HG03469 (cell line): ENCODE measurements around the gene MELTF.

ENCODE experiments used
- ATAC-seq: cut with Tn5 transposase; IDR thresholded peaks from one replicate; pipeline ENCODE4 v1.9.1; 2021; ENCODE audit warnings: mild to moderate bottlenecking, moderate library complexity, moderate number of reproducible peaks; ENCODE audit not compliant: unreplicated experiment

Gene MELTF

DNA sequence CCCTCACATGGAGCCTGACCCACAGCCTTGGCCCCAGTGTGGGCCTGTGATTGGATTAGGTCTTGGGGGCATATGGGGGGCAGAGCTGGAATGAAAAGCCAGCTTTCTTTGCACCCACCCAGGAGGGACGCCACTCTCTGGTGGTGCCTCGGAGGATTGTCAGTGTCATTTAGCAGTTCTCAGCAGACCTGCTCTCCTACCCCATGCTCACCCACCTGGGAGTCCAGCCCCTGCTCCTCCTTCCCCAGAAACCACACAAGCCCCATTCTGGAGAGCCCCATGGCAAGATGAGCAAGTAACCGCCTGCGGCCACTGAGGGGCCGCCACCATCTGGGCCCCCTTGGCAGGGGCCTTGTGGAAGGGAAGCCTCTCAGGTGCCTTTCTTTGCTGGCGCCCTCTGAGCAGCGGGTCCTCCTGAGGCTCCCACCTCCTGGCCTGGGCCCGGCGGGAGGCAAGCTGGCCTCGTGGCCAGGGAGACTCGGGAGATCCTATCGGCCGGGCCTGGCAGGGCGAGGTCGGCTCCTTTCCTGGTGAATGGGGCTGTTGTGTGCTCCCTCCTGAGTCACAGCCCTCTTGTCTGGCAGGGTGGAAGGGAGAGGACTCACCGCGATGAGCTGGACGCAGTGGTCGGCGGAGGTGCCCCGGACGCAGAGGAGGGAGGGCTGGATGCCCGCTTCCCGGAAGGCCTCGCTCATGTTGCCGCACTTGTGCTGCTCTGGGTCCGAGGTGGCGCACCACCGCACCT, 2.3 kb downstream of the MELTF start:
- no peak for ATAC-seq

DNA sequence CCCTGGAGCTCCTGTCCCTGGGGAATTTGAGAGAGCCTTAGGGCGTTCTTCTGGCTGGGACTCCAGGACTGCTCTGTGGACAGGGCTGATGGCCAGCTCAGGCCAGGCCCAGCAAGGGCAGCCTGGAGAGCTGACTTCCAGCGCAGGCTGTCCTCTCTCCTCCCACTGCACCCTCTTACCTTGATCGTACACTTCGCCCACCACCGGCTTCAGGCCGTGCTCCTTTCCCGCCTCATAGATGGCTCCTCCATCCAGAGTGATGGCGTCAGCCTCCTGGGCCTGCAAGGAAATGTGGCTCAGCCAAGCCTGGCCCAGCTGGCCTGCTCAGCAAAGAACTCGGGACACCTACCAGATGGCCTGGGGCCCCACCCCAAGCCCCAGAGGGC, 3.1 kb downstream of the MELTF start:
- ATAC-seq: no peak

DNA sequence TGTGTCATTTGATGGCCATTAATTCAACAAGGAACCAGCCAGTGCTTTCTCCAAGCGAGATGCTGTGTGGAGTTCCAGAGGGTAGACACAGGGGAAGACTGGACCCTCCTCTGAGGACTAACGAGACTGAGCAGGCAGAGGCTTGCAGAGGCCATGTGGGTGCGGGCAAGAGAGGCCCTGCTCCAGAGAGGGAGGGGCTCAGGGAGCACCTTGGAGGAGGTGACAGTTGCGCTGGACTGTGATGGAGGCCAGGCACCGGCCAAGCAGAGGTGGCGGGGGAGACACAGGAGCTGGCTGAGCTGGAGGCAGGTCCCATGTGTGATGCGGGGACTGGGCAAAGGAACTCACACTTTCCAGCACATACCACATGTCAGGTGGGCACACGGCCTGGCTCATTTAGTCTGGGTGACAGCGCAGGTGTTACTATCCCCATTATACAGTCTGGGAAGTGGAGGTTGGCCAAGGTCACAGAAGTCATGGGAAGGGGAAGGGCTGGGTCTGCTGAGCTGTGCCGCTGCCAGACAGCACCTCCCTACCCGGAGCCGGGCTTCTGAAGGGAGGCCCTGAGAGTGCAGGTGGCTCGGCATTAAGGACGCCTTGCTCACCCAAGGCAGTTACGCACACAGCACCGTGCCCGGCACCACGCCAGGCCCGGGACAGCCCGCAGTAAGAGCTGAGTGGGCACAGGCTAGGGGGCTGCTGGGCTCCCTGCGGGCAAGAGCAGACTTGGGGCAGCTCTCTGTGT, 3.7 kb downstream of the MELTF start:
- ATAC-seq: no peak

DNA sequence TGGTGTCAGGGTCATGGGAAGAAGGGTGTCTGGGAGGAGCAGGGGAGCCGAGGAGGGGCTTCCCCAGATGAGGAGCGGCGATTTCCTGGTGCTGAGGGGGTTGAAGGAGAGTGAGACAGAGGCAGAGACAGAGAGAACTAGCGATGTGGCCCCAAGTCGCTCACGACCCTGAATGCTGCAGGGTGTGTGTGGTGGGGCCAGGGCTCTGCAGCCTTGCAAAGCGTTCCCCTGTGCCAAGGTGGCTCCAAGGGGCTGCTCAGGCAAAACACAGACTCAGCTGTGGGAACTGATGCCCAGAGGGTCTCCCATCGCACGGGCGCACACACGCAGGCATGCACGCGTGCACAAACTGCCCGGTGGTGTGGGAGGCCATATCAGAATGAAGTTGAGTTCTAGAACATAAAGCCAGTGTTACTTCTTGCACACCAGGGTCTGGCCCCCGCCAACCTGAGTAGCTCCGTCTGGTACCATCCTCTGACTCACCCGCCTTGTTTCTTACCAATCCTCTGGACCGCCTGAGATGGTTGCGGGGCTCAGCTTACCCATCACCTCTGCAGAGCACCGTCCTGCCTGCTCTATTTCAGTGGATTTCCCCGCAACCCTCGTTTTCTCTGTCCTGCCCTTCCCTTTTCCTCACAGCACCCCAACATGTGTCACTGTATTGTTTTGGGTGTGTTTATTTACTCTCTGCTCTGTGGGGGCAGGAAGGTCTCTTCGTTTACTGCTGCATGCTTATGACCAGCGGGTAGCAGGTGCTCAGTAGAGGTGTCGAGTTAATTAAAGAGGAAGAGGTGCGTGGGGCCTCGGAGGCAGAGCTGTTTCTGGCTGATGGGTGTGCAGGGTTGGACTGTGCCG, 4.5 kb downstream of the MELTF start:
- no peak for ATAC-seq

DNA sequence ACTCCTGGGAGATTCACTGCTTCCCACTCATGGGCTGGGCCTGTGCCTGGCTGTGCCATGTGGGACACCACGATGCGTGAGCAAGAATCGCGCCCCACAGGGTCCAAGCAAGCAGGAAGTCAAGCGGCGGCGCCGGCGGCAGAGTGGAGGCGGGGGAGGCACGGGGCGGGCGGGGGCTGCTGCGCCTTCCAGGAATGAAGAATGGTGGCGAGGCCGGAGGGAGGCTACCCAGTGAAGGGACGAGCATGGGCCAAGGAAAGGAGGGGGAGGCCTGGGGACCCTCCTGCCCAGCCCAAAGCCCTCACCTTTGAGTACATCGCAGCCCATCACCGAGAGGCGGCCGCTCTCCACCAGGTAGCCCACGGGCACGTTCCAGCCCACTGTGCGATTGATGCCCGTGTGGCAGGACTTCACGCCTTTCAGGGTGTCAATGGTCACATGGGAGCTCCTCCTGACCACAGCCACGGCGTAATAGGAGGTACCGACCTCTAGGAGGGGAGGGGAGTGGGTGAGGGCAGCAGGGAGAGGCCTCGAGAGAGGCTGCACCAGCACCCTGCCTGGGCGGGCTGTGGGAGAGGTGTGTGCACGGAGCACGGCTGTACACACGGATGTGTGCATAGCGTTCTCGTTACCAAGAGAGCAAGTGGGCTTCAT, 5.5 kb downstream of the MELTF start:
- no peak for ATAC-seq

DNA sequence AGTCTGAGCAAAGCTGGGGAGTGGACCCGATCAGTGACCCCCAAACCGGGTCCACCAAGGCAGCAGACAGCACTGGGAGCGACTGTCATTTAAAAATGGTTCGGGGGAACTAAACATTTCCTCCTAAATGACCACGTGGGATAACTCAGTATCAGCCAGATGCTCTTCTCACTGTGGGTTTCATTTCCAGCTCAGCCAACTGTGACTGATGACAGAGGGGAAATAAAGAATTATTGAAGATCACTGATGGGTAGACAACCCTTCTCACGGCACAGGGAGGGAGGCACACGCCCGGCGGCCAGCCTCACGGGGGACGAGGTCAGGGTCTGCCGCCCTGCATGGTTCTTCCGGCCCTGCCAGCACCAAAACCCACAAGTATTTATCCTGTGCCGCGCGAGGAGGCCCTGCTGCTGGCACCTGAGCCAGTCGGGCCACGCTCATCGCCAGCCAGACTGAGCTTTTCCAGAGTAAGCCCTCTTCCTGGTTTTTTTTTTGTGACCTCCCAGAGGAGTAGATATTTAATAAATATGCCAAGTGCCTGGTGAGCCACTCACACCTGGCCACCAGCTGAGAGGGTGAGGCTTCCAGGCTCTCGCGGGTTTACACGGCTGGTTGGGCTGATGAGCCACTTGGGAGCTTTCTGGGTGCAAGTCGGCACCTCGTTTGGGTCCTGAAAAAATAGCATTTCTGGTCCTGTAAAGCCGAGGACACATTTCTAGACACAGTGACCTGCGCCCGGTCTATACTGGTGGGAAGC, 6.2 kb downstream of the MELTF start:
- ATAC-seq: peak; percentile 61

DNA sequence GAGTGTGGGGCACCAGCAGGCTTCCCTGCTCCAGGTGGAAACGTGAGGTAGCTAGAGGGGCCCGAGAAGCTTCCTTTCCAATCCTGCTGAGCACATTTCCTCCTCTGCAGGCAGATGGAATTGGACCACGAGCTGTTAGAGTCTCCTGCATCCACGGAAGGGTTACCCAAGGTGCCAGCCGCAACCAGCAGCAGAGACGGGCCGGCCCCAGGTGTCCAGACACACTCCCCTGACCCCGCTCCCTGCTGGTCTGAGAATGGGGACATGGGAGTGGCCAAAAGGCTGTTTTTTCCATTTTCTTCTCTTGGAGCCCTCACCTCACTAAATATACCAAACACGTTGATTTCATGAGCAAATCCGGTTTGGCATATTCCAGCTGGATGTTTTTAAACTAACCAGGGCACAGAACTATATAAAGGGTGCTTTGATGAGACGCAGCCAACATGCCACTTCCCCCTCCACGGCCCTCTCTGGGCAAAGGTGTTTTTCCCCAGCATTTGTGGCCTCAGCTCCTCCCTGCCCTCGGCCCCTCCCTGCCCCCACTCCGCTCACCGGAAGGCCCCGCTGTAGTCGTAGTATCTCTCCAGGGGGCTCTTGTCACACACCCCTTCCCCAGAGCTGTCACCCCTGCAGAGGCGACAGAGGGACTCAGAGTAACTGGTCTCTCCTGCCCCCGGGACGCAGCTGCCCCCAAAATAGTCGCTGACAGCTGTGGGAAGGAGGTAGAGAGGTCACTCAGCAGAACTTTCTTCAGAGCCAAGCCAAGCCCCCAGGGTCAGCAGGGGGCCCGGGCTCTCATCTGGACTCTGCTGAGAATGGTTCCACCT, 7.0 kb downstream of the MELTF start:
- ATAC-seq: no peak

DNA sequence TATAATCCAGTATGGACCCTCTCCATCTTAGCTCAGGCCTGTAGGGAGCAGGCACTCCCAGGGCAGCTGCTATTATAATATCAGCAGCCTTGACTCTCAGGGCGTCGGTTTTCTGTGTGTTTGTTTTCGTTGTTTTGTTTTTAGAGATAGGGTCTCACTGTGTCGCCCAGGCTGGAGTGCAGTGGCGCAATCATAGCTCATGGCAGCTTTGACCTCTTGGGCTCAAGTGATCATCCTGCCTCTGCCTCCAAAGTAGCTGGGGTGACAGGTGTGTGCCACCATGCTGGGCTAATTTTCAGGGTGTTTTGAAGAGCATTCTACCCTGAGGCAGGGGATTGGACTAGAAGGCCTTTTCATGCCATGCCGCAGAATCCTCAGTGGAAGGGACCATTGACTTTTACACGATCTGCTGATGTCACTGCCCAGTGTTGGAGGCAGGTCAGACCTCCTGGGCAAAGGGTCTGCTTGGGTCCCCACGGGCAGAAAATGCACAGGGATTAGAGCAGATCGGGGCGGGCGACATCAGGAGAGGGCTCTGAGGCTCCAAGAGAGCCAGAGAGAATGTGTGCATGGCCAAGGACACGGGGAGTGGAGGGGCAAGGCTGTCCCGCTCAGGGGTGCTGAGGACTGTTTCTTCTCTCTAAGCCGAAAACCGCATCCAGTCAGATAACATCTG, 7.8 kb downstream of the MELTF start:
- no peak for ATAC-seq

DNA sequence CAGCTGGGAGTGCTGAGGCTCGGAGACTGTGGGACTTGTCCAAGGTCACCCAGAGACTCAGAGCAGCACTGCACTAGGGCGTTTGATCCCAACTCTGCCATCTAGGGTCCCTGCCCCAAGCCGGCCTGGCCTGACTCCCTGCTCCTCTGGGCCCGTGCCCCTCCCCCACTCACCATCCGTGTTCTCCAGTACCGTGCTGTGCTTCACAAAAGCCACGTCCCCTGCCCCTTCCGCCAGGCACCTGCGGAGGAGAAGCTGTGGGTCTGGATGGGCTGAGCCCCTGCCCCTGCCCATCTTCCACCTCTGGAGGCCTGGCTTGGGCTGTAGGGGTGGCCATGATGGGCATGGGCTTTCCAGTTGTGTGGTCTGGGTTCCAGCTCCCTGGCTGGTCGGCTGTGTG, 8.4 kb downstream of the MELTF start:
- no peak for ATAC-seq

DNA sequence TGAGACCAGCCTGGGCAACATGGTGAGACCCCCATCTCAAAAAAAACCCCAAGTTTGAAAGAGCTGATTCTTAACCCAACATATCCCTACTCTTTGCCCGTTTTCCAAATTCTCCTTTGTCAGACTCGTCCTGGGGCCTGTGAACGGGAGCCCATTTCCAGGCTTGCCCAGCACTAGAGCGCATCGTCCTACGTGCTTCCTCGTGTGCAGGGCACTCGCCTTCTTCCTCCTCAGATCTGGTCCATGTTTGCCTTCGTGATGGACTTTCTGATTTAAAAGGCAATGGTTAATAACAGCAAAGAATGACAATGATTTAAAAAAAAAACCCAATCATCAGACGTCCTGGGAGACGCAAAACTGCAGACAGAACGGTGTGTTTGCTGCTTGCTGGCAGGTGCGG, 10.1 kb downstream of the MELTF start:
- no peak for ATAC-seq

DNA sequence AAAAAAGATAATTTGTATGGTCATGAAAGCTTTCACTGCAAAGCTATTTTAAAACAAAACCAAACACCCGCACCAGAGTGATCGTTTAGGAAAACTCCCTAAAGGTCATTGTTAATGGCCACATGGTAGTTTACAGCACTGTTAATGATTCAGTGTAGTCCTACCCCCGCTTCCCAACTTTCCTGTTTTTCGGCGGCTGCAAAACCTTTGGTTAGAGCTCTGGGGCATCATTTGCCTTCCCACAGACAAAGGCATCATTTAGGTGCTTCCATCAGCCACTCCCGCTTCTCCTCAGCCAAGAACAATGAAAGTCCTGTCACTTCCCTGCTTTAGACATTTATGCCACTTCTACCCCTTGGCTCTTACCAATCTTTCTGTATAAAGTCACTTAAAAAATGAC, 10.6 kb downstream of the MELTF start:
- no peak for ATAC-seq

DNA sequence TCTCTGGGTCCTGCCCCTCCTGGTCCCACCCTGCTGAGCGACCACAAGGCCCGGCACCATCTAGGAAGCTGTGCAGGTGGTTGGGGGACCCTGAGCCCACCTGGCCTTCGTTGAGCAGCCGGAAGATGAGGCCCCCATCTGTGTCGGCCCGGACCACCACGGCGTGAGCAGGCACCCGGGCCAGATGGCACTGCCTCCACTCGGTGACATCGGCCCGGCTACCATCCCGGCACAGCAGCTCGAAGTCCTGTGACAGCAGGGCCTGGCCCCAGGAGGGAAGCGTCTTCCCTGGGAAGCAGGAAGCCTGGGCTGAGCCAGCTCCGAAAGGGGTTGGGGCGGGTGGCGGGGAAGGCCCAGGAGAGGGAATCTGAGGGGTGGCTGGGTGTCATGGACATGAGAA, 12.6 kb downstream of the MELTF start:
- ATAC-seq: no peak

DNA sequence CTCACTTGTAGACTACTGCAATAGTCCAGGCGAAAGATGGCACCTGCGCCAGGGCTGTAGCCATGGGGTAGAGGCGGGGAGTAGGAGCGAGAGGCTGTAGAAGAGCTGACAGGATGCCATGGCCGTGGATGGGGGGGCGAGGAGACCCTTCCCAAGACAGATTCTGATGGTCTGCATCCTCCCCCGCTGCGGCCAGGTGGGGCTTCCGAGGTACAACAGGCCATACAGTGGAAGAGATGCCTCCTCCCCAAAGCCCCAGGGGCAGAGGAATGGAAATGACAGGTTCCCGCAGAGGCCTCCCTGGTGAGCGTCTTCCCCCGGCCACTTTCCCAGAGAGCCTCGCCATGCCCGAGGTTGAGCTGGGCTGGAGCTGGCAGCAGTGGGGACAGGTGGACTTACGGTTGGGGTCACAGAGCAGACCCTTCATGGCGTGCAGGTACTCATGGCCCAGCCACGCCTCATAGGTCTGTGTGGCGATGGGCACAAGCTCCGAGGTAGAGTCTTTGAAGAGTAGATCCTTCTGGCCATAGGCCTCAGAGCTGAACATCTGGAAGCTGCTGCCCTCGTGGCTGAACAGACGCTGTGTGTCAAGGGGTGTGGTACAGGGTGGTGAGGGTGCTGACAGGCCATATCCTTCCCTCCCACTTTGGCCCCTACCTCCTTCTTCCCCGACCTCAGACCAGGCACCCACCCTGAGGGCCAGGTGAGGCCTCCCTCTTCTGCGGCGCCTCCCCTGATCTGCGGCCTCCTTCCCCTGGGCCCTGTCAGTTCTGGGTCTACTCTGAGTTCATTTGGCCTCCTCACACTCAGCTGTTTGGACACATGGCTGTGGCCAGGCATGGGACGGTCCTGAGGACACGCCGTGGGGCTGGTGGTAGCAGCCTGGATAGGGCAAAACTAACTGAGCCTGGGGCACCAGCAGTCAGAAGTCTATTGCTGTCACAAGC, 13.6 kb downstream of the MELTF start:
- ATAC-seq: no peak

DNA sequence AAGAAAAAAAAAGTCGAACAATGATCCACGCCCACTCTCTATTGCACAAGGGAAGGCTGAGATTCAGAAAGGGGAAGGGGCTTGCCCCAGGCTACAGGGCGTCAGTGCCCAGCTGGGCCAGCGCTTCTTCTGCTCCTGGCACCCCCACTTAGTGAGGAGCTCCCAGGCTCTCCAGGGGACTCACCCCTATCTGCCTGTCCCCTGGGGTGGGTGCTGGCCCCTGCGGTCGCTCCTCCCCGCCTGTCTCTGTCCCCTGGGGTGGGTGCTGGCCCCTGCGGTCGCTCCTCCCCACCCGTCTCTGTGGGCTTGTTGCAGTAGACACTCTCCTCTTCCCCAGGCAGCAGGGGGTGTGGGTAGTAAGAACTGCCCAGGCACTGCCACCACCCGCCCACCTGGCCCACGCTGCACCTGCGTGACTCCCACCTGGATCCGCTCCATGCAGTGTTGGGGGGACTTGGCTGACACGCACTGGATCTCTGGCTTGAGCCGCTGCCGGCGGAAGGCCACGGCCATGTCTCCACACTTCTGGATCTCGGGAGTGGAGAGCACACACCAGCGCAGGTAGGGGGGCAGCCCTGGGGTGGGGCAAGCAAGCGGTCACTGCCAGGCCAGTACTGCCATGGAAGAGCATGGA, 14.6 kb downstream of the MELTF start:
- no peak for ATAC-seq

DNA sequence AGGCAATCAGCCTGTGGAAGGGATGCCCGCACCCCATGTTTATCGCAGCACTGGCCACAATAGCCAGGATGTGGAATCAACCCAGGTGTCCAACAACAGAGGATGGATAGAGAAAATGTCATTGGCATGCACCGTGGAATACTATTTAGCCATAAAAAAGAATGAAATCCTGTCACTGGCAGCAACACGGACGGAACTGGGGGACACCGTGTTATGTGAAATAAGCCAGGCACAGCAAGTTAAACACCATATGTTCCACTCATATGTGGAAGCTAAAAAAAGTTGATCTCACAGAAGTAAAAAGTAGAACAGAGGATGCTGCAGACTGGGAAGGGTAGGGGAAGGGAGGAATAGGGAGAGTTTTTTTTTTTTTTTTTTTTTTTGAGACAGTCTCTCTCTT, 15.6 kb downstream of the MELTF start:
- no peak for ATAC-seq

DNA sequence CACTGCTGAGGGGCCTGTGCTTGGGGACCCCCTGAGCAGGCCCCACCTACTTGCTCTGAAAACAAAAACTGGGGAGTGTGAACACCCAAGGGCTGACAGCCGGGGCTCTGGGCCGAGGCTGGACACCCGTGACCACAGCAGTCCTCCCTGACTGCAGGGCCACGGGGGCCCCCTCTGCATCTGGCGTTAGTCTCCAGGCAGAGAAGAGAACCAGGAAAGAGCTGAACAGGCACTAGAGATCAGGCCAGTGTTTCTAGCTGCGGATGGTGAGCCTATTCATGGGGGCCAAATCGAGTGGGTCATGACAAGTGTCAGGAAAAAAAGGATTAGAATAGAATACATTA, 17.1 kb downstream of the MELTF start:
- ATAC-seq: no peak

DNA sequence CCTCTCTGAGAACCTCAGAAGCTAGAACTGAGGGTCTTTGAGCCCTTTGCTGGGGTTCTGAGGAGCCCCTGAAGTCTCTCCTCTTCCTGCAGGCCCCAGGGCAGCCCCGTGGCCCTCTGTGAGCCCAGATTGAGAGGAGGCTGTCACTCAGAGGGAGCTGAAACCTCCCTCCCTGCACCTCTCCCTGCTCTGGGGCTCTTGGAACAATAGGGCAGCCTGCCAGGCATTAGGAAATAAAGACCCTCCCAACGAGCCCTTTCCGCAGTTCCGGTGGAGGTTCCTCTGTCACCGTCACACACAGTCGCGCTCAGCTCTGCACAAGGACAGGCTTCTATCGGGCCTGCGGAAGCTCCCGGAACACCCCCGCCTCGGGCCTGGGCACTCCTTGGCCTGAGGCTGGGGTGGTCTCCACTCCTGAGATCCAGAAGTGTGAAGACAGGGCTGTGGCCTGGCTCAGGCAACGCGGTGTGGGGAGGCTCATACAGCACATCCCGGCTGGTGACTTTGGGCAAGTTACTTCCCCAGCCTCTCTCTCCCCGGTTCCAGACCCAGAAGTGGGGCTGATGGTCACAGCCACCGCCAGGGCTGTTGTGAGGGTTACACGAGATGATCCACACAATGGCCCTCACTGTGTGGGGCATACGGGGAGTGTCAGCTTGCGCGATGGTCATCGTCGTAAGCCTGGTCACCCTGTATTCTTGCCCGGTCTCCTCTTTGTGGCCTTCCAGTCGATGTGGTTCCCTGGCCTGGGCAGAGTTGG, 17.7 kb downstream of the MELTF start:
- no peak for ATAC-seq
